Measurements from ENCODE around the gene EHMT2.

The EHMT2 gene

DNA sequence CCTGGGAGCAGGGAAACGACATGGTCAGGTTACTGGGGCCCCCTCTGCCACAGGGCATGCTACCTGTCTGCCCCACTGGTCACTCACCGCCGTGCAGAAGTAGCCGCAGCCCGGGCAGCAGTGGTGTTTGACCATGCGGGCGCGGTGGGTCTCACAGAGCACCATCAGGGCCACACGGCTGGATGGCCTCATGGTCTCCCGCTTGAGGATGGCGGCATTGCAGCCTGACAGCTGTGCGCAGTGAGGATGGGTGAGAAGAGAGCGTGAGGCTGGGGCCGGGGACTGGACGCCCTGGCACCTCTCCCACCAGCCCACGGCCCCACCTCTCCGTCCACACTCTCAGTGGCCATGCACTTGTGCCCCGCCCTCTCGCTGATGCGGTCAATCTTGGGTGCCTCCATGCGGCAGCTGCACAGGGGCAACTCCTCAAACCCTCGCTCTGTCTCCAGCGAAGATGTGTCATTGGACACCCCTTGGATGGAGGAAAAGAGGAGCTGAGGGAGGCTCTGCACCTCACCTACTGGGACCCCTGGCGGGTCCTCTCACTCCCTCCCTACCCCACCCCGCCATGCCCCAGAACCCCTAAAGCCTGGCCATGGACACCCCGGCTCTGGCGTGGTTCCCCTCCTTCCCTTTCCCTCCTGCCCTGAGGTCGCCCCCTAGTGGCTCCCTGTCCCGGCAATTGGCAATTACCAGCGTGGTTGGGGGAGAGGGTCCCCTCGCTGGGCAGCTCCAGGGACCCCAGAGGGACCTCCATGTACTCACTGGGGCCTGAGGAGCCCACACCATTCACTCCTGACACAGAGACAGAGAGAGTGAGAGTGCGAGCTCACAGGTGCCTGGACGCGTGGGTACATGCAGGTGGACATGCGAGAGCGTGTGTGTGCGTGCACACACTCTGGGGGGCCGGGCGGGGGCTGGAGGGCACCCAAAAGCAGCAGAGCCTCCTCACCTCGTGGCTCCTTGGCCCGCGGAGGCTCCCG, 8.9 kb downstream of the EHMT2 start:
- no peak for DNase-seq (ENCODE audit: low read depth)

DNA sequence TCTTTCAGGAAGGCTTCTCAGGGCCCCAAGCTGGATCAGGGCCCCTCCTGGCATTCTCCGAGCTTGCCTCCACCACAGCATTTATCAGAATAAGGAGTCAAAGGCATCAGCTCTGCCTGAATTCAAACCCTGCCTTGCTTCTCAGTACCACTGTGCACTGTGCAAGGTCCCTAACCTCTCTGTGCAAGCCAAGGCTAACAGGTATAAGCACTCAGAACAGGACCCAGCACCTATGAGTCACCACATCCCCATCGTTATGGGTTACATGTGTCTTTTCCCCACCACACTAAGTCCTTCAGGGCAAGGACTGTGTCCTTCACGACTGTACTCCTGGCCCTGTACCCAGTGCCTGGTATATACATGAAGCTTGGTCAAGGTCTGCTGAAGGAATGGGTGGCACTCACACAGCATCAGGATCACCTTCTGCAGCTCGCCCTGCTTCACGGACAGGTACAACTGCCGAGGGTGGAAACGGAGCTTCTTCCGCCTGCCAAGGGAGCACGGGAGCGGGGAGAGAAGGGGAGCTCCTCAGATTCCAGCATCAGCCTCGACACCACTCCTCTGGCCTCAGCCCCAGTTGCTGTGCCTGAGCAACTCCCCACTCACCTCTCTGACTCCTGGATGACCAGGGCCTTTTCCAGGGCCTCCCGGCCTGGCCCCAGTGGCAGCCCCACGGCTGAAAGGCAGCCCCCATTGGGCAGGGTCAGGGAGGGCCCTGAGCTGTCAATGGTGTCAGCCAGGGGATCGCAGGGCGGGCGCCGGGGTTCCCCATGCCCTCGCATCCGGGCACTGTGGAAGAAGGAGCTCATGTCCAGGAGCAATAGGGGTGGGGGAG, 10.1 kb downstream of the EHMT2 start:
- no peak for DNase-seq (ENCODE audit: low read depth)

DNA sequence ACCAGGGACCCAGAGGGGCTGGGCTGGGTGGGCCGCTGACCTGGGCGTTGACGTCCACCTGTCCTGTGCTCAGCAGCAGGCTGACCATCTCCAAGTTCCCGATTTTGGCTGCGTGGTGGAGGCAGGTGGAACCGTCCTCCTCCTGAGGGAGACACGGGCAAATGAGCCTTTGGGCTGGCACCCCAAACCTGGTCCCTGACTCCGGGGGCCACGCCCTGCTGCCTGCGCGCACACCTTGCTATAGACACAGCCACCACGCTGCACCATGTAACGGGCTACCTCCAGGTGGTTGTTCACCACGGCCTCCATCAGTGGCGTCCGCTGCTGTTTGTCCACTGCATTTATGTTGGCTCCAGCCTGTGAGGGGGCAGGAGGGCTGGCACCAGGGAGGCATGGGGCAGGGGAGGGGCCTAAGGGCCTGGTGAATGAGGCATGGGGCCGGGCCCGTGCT, 10.9 kb downstream of the EHMT2 start:
- no peak for DNase-seq (ENCODE audit: low read depth)

DNA sequence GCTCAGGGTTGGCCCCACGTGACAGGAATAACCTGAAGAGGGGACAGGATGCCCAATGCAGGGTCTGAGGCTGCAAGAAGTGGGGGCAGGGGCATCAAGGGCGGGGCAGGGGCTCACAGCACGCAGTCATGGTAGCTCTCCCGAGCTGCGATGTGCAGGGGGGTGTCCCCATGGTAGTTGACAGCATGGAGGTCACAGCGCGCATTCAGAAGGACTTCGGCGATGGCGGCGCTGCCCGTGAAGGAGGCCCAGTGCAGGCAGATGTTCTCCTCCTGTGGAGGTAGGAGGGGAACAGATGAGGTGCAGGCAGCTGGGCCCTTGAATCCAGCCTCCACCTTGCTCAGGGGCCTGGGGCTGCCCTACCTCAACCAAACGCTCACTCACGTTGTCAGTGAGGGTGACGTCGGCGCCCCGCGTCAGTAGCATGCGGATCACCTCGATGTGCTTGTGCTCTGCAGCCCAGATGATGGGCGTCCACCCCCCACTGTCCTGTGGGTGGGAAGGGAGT, 12.9 kb downstream of the EHMT2 start:
- DNase-seq (ENCODE audit: low read depth): no peak

DNA sequence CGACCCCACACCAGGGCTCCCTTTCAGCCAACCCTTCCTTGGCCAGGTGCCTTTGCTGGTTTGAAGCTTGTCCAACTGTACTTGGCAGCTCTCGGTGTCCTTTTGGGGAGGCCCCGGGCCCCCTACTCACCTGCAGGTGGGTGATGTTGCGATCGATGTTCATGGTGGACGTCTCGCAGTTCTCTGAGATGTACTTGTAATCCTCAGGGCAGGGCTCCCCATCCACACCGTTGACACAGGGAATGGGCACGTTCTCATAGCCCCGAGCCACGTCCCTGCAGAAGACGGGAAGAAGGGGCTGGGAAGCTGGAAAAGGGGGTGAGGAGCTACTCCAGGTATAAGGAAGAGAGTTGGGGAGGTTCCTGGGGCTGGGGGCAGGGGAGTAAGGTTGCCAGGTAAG, 13.8 kb downstream of the EHMT2 start:
- no peak for DNase-seq (ENCODE audit: low read depth)

DNA sequence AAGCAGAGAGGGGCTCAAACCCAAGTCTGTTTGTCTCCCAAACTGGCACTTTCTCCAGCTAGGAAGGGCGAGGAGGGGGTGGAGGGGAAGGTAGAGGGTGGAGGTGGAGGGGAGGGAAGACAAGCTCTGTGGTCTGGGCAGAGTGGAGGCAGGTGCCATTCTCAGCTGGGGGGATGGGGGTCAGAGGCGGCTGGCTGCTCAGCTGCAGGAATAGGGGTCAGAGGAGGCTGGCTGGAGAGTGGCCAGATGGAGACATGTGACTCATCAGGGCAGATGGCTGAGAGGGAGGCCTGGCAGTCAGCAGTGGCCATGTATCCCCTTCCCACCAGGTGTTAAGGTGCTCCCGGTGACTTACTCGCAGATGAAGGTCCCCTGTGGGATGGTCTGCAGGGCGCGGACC, 15.2 kb downstream of the EHMT2 start:
- DNase-seq (ENCODE audit: low read depth): no peak

DNA sequence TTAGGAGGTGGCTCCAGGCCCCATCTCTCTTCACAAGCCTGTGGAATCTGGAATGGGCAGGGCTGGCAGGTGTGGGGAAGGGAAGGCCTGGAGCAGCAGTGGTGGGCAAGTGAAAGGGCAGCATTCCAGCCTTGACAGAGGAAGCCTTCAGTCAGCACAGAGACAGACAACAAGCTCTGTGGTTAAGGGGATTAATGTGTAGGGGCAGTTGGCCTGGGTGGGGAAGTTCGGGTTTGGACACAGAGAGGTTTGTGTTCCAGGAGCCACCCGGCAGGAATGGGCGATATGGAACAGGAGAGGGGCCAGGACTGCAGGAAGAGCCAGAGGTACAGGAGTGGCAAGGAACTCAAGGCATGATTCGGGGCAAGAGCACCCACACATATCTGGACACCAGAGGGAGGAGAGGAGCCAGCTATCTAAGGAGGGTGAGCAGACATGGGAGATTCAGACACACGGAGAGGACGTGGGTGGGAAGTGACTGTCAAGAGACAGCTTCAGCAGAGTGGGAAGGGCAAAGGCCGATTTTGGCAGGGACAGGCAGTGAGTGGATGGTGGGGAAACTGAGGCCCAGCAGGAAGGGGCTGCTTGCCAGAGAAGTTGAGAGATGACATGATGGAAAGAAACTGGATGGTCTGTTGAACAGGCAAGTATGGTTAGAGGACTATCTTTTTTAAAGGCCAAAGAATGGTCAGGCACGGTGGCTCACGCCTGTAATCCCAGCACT, 16.2 kb downstream of the EHMT2 start:
- no peak for DNase-seq (ENCODE audit: low read depth)

DNA sequence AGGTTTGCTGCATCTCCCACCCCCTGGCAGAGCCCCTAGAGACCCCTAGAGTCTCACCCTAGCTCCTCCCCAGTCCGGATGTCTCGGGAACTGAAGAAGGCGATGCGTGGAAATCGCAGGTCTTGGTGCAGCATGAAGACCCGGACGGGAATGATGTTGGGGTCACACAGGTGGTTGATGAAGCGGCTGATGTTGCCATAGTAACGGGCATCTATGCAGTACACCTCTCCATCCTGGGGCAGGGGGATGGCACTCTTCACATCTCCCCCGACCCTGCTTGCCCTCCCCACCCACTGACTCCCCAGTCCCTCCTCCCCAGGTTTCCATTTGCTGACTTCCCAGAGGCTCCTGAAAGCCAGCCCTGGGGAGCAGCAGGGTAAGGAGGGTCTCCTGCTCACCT, 16.9 kb downstream of the EHMT2 start:
- DNase-seq (ENCODE audit: low read depth): no peak

DNA sequence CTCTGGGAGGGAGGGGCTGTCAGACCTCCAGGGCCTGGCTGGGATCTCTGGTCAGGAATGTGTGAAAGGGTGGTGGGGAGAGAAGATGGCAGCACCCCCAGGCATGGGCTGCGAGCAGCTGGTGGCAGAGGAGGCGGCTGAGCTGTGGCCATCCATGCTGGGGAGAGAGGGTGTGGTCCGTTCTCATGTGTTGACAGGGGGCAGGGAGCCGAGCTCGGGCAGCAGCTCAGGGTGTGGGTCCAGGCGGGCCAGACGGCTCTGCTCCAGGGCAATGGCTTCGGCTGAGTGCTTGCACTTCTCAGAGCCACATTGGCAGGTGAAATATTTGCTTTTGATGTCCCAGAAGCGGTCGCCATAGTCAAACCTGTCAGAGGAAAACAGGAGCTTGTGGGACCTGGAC, 17.6 kb downstream of the EHMT2 start:
- DNase-seq (ENCODE audit: low read depth): no peak

DNA sequence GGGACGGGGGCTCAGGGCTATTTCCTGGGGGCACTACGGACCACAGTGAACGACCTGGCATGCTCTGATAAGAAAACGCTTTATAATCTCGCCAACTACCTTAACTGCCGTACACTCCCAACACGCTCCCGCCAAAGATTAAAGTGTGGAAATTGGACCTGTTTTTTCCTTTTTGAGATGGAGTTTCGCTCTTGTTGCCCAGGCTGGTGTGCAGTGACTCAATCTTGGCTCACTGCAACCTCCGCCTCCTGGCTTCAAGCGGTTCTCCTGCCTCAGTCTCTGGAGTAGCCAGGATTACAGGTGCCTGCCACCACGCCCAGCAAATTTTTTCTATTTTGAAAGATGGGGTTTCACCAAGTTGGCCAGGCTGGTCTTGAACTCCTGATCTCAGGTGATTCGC, 18.4 kb downstream of the EHMT2 start:
- no peak for DNase-seq (ENCODE audit: low read depth)

DNA sequence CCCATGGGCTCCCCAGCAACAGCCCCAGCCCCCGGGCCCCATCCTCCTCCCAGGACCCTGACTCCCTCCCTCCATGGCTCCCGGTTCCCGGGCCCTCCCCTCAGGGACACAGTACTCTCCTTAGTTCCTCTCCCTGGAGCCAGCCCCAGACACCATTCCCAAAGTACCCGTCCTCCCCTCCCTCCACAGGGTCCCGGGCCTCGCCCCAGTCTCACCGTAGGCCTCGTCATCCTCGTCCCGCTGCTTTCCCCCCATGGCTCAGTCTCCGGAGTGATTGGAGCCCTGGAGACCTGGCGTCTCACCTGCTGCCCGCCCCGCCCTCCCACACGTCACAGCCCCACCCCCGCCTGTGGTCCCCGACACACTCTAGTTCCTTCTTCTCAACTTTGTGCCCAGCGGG, 18.8 kb downstream of the EHMT2 start, which contains the start of gene SLC44A4:
TSS of gene SLC44A4 (minus strand) at position 272 of the 400 bp plus-strand sequence. CDS start at position 255, 17 bp downstream.
- DNase-seq (ENCODE audit: low read depth): no peak

DNA sequence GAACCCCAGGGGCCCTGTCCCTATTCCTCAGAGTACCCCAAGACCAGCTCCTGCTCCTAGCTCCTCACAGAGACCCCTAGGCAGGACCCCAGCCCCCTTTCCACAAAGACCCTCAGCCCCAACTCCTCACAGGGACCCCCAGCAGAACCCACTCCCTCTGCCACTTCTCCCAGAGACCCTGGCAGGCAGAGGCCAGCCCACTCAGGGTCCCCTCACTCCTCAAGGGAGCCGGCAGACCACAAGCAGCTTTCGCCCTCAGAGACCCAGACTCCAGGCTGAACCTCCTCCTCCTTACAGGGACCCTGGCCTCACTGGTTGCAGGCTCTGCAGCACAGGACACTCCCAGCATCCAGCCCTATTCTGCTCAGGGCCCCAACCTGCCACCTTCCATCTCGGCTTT, 19.3 kb downstream of the EHMT2 start:
- no peak for DNase-seq (ENCODE audit: low read depth)

DNA sequence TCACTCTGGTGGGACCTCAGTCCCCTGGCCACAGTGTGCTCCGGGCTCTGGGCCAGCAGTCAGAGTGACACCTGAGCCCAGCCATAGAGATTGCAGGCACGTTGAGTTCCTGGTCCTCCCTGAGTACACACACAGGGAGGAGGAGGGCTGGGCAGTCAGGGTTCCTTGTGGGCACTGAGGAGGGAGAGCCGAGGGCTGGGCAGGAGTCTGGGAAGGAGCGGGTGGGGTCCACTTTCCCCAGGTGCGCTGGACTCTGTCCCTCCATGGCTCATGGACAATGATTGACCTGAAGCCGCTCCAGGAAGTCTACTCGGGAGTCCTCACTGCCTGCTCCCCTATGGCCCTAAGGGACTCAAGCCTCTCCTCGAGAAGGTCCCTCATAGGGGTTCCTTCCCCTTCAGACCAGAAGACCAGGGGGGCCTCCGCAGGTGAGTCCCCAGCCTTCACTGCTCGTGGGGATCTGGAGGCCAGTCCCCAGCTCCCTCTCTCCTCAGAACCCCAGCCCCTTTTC, 19.8 kb downstream of the EHMT2 start:
- DNase-seq (ENCODE audit: low read depth): no peak

DNA sequence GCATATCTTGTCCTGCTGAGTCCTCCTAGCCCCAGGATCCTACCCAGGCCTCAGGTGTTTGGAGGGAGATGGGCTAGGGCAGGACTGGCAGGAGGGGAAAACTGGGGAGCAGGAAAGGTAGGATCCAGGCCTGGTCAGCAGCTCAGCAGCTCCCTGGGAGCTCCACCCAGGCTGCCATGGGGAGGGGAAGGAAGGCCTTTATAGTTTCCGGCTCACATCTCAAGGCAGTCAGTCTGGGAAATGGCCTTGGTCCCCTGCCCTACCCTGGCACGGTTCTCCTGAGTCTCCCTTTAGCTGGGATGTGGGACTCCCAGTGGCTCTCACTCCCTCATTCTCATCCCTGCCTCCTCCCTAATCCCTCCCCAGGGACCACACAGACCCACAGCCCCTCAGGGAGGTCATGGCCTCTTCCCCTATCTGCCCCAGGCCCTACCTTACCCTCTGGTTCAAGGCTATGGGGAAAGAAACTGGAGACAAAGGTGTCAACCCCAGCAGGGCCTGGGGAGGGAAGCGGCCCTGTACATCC, 20.3 kb downstream of the EHMT2 start:
- DNase-seq (ENCODE audit: low read depth): no peak

DNA sequence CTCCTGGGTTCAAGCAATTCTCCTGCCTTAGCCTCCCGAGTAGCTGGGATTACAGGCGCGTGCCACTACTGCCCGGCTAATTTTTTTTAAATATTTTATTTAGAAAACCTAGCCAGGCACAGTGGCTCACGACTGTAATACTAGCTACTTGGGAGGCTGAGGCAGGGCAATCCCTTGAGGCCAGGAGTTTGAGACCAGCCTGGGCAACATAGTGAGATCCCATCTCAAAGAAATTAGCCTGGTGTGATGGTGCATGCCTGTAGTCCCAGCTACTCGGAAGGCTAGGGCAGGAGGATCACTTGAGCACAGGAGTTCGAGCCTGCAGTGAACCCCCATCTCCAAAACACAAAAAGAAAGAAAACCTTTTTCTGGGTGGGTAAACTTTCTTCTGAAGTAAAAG, 21.1 kb downstream of the EHMT2 start:
- DNase-seq (ENCODE audit: low read depth): no peak

DNA sequence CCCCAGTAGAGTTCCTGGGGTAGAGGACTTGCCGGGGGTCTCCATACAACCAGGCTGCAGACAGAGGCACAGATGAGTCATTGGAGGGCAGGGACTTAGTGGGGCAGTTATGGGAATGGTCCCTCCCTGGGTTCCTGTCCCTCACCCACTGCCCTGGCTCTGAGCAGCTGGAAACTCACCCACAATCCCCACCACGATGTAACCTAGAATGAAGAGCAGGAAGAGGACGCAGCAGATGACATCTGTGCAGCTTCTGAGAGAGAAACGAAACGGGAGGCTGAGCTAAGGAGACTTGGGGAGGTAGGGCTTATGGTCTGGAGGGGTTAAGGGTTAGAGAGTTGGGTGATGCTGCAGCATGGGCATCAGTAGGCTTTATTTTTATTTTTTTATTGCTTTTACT, 21.6 kb downstream of the EHMT2 start:
- DNase-seq (ENCODE audit: low read depth): no peak

DNA sequence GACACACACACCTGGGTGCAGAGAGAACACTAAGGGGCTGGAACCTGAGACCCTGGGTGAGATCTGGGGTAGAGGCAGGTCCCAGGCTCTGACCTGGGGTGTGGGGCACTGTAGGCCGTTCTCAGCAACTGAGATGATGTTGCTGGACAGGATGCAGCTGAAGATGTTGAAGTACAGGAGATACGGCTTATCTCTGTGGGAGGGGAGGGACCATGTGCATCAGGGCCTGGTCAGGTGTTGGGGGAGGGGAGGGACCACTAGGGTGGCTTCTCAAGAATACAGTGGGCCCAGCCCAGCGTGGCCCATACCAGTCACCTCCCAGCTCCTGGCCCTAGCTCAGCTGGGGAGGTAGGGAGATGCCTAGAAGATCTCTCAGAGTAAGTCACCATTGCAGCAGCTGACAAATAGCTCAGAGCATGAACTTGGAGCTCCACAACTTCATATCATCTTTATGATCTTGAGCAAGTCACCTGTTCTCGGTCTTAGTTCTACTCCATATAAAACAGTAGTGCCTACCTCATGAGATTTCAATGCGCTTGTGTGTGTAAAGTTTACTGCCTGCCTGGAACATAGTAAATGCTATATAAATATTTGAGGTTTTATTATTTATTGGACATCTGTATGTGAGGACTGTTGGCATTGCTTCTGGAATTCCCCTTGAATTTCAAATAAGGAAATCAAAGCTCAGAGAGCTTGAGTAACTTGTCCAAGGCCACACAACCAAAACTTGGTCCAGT, 22.5 kb downstream of the EHMT2 start:
- DNase-seq (ENCODE audit: low read depth): no peak

DNA sequence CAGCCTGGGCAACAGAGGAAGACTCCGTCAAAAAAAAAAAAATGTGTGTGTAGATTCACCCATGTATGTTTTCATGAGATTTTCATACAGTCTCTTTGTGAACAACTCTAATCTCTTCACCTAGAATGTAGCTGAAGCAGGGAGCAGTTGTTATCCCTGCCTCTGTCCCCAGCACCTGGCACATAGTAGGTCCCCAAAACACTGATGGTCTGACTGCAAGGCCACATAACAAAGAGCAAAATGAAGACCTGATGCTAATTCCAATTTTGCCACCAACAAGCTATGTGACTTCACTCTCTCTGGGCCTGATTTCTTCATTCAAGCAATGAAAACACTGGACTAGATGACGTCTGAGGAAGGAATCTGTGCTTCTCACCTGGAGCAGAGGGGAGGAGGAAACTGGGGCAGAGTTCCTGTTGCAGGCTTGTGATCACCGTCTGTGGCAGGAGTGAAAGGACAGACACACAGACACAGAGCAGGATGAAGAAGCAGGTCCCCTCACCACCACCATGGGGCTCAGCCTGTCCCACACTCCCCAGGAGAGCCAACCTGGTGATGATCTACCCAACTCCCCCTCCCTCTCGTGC, 23.3 kb downstream of the EHMT2 start:
- DNase-seq (ENCODE audit: low read depth): no peak

DNA sequence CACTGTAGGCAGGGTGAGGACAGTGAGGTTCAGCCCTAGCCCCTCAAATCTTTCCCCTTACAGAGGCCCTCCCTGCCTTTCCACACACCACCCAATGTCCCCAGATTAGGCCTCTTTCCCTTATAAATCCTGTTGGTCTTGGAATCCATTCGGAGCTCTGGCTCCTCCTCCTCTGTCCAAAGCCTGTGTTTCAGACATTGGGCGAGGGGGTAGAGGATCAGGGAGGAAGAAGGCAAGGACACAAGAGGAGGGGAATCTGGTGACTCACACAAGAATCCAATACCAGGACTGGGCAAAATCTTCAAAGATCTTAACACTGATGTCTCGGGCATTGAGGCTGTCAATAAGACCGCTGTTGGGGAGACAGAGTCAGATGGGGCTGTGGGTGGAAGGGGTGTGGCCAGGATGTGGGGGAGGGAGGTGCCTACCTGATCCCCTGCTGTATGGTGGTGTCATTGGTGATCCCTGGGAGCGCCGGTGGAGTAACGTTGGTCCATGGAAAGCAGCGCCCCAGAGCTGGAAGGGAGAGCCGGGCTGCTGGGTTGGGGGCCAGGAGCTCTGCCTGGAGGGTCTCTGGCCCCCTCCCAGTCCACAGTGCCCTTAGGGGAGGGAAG, 26.3 kb downstream of the EHMT2 start:
- no peak for DNase-seq (ENCODE audit: low read depth)

DNA sequence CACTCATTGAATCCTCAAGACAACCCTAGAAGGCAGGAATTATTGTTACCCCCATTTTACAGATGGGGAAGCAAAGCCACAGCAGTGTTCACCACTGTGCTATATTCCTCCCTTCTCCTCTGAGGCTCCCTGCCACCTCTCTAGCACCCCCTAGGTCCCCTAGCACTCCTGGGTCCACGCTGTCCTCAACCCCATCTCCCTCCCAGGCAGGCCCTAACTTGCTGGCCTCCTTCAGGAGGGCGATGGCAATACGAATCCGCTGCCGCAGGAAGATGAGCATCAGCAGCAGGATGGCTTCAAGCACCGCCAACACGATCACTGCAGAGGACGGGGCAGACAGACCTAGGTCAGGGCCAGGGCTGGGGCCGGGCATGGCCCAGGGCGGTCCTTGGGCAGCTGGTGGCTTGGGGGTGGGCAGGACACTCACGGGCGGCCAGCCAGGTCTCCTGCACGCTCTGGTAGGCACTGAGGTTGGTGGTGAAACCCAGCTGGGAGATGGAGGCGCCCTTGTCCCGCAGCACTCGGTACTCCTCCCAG, 27.0 kb downstream of the EHMT2 start:
- DNase-seq (ENCODE audit: low read depth): no peak
